Measurements from ENCODE around the gene C1orf159.
"Not testable (repeated sequence)": the region's sequence is repeated elsewhere in the genome, so short reads cannot be mapped to it uniquely, and the experiment has no call there.

The C1orf159 gene

DNA sequence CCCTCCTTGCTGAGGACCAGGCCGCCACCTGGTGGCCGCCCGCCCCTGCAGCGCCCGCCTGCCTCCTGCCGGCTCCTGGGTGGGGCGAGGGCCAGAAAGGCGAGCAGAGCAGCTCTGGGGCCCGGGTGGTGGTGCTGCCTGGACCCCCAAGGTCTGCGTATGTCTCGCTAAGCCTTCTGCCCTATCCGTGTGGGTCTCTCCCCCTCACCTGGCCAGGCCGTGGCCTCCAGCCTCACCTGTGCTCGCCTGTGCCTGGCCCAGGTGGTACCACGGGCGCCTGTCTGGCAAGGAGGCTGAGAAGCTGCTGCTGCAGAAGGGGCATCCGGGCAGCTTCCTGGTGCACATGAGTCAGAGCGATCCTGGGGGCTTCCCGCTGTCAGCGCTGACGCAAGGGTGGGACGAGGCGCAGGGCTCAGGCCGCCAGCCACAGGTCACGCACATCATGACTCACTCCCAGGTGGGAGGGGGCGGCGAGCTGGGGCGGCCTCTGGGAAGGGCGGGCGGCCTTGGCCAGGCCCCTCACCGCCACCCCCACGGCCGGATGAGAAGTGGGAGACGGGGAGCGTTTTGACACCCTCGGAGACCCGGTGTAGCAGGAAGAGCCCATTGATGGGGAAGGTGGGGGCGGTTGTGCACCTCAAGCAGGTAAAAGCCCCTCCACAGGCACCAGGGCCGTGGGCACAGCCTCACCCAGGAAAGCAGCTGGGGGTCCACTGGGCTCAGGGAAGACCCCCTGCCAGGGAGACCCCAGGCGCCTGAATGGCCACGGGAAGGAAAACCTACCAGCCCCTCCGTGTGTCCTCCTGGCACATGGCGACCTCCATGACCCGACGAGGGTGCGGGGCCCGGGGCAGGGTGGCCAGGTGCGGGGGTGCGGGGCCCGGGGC lies 51.7 kb downstream of the C1orf159 start:
- peak; percentile 25 for DNase-seq

DNA sequence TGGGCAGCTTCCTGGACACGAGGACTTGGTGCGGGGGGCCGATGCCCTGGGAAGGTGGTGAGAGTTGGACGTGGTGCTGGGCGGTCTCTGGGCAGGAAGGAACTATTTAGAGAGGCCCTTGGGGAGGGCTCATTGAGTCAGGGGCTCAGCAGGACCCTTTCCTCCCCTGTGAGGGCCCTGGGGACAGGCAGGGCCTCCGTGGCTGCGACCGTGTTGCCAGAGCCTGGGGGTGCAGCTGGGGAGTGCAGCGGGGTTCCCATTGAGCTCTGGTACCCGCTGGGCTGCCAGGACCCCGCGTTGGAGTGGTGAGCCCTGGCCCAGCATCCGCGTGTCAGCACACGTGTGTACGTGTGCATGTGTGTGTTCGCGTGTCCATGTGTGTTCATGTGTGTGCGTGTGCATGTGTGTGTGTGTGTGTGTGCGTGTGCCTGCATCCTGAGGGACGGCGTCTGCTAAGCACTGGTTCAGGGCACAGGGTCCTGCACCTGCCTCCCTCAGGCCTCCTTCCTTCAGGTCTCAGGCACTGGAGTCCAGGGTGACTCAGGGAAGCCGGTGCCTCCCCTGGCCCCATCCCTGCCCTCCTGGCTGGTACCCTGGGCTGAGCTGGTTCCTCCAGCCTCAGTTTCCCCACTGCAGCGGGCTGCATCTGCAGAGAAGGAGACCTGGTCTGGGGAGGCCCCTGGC lies 52.5 kb downstream of the C1orf159 start:
- no peak for DNase-seq

DNA sequence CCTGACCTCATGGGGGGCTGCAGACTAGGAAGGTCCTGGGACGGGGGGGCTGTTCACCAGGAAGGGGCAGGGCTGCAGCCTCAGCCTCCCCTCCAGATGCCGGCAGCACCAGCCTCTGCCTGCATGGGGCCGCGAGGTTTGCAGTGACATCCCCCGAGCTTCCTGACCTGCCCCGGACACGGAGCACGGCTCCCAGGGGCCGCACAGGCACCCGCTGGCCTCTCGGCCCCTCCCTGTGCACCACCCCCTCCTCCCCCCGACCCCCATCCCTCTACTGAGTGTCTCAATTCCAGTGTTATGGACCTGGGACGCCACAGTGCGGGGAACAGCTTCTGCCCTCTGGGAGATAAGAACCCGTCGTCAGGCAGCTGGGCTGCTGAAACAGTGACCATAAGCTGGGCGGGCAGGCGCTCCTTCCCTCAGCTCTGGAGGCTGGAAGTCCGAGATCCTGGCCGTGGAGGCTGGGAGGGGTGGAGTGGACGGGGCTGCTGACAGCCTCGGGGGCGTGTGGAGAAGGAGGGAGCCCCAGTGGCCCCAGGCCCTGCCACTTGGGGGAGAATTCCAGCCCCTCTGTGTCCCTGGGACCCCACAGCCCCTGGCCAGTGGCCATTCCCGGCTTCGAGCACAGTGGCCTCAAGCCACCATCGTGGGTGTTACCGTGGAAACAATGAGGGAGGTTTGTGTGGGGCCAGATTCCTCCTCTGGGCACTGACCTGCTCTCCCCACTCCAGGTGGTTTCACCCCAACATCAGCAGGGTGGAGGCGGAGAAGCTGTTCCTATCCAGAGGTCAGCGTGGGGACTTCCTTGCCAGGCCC lies 53.3 kb downstream of the C1orf159 start:
- no peak for DNase-seq

DNA sequence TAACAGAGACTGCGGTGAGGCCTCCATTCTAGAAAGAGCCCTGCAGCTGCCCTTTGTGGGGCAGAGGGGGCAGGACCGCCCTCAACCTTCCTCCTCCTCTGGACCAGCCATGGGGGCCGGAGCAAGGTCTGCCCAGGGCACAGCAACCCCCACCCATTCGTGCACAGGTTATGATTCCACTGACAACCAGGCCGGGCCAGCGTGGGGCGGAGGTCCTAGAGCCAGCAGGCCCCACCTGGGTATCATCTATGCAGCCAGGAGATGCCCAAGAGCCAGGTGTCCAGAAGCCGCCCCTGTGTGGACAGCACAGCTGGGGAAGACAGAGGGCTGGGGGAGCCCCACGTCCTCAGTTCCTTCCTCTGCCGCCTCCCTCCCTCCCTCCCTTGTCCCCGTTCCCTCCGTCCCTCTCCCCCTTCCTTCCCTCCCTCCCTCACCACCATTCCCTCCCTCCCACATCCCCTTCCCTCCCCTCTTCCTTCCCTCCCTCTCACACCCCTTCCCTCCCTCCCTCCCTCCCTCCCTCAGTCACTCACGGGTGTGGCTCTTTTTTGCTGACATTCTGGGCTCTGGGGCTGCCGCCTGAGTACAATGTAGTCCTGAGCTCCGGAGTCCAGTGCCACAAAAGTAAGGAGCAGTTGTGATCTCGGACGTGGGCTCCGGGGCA lies 54.1 kb downstream of the C1orf159 start:
- no peak for DNase-seq

DNA sequence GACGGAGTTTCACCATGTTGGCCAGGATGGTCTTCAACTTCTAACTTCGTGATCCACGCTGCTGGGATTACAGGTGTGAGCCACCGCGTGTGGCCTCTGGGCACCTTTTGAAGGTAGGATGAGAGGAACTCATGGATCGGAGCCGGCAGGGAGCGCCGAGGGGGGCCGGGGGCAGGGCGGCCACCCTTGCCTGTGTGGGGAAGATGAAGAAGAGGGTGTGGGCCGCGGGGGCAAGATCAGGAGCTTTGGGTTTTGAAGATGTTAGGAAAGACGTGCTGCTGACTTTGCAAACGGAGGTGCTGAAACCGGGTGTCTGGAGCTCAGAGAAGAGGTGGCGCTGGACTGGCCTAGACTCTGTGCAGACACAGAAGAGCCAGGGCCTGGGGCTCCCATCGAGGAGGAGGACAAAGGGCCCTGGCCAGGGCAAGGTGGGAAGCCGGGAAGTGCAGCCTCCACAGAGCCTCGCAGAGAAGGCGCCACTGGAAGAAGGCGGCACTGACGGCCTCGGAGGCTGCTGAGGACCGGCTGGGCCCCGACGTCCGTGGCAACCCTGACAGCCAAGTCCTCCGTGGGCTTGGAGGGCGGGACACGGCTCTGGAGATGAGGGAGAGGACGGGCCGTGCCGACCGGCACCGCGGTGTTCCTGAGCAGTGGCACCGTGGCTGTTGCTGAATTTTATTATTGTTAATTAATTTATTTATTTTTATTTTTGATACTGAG lies 55.4 kb downstream of the C1orf159 start:
- DNase-seq: no peak

DNA sequence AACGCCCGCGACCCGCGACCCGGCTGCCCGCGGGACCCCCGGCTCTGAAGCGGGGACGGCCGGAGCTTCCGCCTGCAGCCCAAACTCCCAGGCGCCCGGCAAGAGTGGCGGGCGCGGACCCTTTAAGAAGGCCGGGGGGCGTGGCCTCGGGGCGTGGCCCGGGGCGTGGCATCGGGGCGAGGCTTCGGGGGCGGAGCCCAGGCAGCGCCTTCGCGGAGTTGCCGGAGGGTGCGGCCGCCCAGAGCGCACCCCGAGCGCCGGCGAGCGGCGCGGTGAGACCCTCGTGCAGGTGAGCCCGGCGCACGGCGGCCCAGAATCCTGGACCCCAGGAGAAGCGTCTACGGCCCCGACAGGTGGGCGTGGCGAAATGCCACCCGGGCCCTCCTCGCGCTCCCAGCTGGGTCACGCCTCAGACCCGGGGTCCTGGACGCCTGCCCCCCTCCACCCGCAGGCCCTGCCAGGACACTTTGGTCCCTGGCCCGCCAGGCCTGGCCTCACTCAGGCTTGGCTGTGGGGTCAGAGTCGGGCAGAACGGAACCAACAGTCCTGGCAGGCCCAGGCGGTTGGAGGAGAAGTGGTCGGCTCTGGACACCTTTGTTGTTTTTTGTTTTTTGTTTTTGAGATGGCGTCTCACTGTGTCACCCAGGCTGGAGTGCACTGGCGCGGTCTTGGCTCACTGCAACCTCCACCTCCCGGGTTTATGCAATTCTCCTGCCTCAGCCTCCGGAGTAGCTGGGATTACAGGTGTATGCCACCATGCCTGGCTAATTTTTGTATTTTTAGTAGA lies 56.2 kb downstream of the C1orf159 start:
- DNase-seq: peak; percentile 49

DNA sequence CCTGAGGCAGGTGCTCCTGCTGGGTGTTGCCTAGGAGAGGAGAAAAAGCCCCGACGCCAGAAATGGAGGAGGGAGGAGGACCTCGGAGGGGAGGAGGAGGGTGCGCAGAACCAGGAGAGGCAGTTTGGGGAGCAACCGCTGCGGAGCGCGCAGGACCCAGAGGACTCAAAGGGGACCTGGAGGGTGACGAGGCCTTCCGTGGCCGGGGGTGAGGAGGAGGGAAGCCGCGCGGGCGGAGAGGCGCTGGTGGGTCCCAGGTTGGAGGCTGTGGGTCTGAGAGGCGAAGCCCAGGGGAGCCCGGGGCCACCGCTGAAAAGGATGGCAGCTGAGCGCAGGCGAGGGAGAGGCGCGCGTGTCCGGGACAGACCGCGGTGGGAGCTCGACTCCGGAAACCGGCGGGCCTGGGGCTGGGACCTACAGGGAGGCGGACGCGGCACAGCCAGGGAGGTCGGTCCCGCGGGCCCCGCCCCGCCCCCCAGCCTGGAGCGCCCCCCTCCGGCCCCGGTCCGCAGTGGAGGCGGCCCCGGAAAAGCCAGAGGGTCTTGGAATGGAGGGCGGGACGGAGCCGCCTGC lies 56.9 kb downstream of the C1orf159 start:
- DNase-seq: no peak

DNA sequence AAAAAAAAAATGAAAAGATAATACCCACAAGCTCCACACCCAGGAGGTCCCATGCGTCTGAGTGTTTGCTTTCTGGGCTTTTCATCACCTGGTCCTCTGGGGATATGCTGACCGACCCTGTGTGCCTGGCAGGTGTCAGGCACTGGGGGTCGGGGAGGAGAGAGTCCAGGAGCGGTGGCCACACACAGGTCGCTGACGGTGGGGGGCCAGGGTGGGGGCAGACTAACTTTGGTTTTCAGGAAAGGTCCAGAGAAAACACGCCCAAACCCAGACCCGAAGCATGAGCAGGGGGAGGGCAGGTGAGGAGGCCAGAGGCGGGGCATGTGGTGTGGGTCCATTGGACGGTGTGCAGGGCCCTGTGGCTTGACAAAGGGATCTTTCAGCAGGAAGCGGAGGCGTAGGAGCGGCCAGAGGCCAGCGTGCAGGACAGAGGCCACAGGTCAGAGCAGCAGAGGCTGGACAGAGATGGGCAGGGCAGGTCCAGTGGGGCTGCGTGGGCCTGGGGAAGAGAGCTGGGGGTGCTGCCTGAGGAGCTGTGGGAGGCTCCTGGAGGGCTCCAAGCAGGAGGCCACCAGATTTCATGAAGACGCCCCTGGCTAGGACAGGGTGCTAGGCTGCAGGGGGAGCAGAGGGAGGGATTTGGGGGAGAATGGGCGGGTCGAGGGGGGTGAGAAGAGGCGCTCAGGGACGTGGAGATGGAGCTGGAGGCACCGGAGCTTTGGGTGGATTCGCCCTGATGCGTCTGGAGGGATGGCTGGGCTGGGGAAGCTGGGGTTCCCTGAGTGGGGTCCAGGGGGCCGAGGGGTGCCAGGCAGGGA lies 57.6 kb downstream of the C1orf159 start:
- DNase-seq: no peak

DNA sequence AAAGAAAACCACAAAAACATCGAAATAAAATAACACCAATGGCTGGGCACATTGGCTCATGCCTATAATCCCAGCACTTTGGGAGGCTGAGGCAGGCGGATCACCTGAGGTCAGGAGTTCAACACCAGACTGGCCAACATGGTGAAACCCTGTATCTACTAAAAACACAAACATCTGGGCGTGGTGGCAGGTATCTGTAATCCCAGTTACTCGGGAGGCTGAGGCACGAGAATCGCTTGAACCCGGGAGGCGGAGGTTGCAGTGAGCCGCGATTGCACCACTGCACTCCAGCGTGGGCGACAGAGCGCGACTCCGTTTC lies 58.2 kb downstream of the C1orf159 start:
- DNase-seq: not testable (repeated sequence)

DNA sequence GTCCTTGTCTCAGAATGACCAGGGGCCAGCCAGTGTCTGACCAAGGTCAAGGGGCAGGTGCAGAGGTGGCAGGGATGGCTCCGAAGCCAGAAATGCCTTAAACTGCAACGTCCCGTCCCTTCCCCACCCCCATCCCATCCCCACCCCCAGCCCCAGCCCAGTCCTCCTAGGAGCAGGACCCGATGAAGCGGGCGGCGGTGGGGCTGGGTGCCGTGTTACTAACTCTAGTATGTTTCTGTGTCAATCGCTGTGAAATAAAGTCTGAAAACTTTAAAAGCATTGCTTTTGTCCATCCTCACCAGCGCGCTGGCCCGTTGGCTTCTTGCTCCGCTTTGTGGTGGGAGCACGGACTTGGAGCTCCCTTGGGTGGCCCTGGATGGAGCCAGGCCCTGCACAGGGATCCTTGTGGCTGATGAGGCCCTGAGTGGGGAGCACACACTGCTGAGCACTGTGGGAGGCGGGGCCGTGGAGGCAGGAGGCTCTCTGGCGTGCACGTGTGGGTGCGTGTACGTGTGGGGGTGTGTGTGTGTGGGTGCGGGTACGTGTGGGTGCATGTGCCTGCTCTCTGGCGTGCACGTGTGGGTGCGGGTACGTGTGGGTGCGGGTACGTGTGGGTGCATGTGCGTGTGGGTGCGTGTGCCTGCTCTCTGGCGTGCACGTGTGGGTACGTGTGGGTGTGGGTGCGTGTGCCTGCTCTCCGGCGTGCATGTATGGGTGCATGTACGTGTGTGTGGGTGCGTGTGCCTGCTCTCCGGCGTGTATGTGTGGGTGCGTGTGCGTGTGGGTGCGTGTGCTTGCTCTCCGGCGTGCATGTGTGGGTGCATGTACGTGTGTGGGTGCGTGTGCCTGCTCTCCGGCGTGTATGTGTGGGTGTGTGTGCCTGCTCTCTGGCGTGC lies 59.8 kb downstream of the C1orf159 start:
- no peak for DNase-seq

DNA sequence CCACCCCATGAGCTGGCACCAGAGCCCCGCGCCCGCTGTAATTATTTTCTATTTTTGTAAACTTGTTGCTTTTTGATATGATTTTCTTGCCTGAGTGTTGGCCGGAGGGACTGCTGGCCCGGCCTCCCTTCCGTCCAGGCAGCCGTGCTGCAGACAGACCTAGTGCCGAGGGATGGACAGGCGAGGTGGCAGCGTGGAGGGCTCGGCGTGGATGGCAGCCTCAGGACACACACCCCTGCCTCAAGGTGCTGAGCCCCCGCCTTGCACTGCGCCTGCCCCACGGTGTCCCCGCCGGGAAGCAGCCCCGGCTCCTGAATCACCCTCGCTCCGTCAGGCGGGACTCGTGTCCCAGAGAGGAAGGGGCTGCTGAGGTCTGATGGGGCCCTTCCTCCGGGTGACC lies 60.9 kb downstream of the C1orf159 start:
- DNase-seq: no peak

DNA sequence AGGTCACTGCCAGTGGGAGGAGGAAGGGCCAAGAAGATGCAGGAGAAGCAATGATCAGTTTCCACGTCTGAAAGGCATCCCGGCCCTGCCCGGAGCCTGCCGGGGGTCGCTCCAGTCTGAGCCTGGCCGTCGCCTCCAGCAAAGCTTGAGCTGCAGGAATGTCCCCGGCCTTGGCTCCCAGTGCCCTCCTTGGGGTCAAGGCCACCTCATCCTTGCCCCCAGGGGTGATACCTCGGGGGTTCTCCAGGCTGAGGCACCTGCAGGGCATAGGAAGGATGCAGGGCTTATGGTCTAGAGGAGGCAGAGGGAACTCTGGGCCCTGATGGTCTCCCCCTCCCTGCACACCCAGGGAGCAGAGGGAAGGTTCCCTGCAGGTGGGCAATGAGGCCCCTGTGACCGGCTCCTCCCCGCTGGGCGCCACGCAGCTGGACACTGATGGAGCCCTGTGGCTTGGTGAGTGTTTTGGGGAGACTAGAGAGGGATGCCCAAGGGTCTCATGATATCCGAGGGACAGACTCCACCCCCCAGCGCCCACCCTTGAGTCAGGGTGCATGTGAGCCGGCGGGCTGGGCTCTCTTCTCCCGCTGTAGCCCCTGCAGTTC lies 61.7 kb downstream of the C1orf159 start:
- no peak for DNase-seq

DNA sequence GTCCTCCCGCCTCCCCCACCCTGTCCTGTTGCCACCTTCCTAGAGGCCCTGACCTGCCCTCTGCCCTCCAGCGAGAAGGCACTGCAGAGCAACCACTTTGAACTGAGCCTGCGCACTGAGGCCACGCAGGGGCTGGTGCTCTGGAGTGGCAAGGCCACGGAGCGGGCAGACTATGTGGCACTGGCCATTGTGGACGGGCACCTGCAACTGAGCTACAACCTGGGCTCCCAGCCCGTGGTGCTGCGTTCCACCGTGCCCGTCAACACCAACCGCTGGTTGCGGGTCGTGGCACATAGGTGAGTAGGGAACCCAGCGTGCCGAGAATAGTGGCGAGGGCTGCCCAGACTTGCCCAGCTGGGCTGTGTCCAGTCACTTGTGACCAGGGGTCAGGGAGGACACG lies 62.2 kb downstream of the C1orf159 start:
- DNase-seq: no peak

DNA sequence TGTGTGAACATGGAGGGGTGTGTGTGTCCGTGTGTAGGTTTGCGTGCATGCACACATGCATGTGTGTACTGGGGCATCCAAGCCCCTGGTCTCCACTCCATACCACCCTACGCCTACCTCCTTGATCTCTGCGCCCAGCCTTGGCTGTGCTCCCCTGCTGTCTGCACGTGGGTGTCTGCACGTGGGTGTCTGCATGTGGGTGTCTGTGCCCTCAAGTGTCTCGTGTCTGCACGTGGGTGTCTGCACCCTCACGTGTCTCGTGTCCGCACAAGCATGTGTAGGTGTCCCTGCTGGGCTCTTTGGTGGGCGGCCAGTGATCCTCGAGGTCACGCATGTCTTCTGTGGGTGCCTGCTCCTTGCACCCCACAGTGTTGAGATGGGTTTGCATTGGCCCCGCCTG lies 62.9 kb downstream of the C1orf159 start:
- DNase-seq: no peak

DNA sequence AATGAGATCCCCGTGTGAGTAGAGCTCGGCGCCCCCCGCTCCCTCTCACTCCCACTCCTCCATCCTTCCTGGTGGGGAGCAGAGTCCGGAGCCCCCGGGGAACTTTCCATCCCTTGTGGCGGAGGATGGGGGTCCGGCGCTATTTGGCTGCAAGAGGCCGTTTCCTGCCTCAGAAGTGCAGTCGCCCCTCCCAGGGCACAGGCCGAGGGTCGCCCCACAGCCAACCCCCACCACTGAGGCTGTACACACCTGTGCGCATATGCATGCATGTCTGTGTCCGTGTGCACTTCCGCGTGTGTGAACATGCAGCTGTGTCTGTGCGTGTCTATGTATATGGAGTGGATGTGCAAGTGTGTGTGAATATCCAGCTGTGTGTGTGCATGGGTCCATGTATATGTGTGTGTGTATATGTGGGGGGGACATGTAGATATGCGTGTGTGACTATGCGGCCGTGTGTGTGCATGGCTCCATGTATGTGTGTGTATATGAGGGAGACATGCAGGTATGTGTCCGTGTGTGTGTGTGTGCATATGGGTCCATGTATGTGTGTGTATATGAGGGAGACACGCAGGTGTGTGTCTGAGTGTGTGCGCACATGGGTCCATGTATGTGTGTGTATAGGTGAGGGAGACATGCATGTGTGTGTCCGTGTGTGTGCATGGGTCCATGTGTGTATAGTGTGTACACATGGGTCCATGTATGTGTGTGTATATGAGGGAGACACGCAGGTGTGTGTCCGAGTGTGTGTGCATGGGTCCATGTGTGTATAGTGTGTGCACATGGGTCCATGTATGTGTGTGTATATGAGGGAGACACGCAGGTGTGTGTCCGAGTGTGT lies 63.7 kb downstream of the C1orf159 start:
- DNase-seq: no peak

DNA sequence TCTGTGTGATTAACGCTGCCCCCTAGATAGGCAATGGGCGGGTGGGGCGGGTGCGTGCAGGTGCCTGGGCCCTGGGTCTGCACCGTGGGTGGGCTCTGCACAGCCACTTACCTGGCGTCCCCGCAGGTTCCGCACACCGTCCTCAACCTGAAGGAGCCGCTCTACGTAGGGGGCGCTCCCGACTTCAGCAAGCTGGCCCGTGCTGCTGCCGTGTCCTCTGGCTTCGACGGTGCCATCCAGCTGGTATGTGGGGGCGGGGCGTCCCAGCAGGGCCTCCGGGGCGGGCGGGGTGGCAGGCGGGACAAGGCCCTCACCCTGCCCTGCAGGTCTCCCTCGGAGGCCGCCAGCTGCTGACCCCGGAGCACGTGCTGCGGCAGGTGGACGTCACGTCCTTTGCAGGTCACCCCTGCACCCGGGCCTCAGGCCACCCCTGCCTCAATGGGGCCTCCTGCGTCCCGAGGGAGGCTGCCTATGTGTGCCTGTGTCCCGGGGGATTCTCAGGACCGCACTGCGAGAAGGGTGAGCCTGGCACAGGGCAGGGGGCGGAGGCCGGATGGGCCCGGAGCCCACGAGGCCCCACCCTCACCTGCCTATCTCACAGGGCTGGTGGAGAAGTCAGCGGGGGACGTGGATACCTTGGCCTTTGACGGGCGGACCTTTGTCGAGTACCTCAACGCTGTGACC lies 64.6 kb downstream of the C1orf159 start:
- no peak for DNase-seq

DNA sequence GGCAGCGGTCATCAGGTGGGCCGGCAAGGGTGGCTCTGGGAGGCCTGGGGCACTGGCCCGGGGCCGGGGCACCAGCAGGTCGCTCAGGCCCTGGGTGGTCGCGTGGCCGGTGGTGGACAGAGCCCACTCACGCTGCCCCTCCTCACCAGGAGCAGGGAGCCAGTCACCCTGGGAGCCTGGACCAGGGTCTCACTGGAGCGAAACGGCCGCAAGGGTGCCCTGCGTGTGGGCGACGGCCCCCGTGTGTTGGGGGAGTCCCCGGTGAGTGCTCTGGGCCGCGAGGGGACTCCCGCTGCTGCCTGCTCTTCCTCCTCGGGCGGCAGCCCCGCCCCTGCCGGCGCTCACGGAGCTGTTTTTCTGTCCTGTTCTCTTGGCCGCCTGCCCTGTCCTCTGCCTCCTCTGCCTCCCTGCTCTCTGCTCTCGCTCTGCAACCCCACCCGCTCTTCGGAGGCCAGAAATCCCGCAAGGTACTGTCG lies 65.3 kb downstream of the C1orf159 start:
- DNase-seq: no peak

Measured in NCI-H526 treated with DMSO at 0.1 percent for 48 hours (cell line).